GM12874 (cell line): ENCODE data around the gene NDST4.

Experiments used
- TF ChIP-seq, protein P1 (sequence below): IDR thresholded peaks from 2 replicates; pipeline ENCODE4 v1.5.1; 2011; ENCODE audit warnings: low read depth, mild to moderate bottlenecking, control low read depth, low read length, moderate library complexity; ENCODE audit not compliant: insufficient read depth

NDST4 gene

DNA sequence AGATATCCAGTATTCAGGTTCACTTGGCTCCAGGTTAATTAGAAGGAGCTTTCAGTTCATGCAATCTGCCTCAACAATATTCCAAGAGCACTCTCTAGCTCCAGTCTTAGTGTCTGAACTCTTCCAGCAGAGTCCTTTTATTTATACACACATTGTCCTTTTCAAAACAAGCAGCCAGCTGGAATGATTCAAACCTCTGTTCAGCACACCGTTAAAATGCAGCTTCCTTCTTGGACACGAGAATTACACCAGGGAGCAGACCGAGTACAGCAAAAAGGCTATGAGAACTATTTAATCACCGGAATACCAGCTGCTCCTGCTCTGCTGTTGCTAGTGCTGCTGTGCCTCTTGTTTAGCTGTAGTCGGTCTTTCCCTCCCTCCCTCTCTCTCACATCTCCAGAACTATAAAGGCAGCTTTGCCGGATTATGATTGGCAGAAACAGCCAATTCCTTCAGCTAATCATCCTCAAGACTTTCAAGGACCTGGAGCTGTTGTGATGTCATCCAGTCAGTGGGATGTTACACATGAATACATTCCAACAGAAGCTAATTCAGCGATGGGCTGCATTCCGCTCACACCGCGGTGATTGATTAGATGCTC lies at the start of gene NDST4:
NDST4 (minus strand) TSS at position 115 of the 601 bp plus-strand sequence. CDS start 36,584 bp downstream, outside the sequence.
- TF ChIP-seq, protein P1, sequence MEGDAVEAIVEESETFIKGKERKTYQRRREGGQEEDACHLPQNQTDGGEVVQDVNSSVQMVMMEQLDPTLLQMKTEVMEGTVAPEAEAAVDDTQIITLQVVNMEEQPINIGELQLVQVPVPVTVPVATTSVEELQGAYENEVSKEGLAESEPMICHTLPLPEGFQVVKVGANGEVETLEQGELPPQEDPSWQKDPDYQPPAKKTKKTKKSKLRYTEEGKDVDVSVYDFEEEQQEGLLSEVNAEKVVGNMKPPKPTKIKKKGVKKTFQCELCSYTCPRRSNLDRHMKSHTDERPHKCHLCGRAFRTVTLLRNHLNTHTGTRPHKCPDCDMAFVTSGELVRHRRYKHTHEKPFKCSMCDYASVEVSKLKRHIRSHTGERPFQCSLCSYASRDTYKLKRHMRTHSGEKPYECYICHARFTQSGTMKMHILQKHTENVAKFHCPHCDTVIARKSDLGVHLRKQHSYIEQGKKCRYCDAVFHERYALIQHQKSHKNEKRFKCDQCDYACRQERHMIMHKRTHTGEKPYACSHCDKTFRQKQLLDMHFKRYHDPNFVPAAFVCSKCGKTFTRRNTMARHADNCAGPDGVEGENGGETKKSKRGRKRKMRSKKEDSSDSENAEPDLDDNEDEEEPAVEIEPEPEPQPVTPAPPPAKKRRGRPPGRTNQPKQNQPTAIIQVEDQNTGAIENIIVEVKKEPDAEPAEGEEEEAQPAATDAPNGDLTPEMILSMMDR: no peak

- TF ChIP-seq, protein P1: no peak
Observed at GRCh38 chr4:115159141-115159540, 45.7 kb upstream of the NDST4 start.

DNA sequence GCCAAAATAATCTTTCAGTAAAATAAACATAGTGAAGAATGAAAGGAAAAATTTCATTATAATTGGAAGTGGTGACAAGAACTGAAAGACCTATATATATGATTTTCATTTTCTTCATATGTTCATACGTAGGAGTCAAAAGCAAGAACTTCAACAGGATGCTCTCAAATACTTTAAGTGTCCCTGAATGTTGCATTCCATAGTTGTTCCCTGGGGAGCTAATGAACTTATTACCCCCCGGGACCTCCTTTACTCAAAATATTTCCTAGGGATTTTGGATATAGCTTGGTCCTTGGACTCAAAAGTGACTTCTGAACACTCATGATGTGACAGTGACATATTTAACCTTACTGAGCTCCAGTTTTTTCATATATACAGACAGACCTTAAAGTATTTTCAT lies 44.9 kb upstream of the NDST4 start:
- TF ChIP-seq, protein P1: no peak

GRCh38 chr4:115154826-115155225 lies 41.4 kb upstream of the NDST4 start:
- TF ChIP-seq, protein P1: no peak

DNA sequence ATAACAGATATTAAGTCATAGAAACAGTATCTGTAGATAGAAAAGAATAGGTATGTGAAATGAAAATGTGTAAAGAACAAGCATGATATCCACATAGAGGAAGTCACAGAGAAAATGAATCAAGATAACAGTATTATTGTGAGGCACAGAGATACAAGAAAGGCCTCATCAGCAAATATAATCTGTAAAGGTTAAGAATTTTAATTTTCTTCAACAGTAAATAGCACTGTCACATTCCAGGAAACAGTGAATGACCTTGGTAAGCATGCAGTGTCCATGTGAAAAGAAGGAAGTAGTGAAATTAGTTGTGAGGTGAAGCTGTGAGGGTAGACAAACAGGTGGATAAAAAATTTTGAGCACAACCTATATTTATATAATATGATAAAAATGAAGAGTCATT lies 39.5 kb upstream of the NDST4 start:
- TF ChIP-seq, protein P1: no peak

DNA sequence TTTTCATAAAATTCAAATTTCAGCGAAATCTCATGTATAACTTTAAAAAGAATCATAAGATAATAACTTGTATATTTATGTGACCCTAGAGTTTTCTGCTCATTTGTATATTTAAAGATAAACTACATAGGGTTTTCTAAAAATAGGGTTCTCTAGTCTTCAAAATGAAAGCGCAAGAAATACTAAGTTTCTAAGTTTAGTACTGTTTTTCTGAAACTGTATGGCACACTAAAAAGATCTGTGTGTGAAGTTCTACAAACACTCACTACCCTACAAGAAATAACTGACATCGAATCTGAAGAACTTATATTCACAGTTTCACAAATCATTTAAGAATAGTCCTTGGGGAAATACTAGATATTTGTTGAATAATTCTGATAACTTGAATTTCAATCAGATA lies 38.7 kb upstream of the NDST4 start:
- TF ChIP-seq, protein P1: no peak

DNA sequence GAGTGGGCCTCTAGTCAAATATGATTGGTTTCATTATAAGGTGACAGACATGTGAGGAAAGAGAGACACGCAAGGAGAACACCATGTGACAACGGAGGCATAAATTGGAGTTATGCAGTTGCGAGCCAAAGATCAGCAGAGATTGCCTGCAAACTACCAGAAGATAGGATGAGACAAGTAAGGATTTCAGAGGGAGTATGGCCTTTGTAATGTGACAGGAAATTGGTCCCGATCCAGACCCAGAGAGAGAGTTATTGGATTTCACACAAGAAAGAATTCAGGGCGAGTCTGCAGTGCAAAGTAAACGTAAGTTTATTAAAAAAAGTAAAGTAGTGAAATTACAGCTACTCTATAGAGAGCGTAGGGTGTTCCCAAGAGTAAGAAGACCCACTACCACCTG lies 35.7 kb upstream of the NDST4 start:
- TF ChIP-seq, protein P1: no peak
